ENCODE results near the gene NPY2R.

The NPY2R gene

GRCh38 chr4:155208258-155209054 lies at the start of gene NPY2R:
TSS of gene NPY2R (plus strand) at chr4:155208636. CDS start at chr4:155213940, 5,304 bp downstream.
- Histone ChIP-seq H3K27ac (no peak within 1 kb of the TSS), H3K9me3 (no peaks in the 10 kb centered on the region), H3K4me3 (ENCODE audit: low read depth in 1 of 2, low read length in 1 of 2) (no peak within 1 kb of the TSS), H3K36me3 (no peaks in the 10 kb centered on the region), H3K4me1 (ENCODE audit: control insufficient read depth in 1 of 2, insufficient read depth in 1 of 2, low read depth in 1 of 2, low read length in 1 of 2) (no peaks in the 10 kb centered on the region), H3K27me3 (peaks cover 47% of the 10 kb centered on the region)
- TF ChIP-seq CTCF (IDR thresholded peaks at IDR 0.05), result no peak

- Histone ChIP-seq H3K27ac (no peak overlapping the region), H3K4me3 (ENCODE audit: low read depth in 1 of 2, low read length in 1 of 2) (no peak overlapping the region), H3K9me3 (no peaks in the 10 kb centered on the region)
These were observed 47.1 kb upstream of the NPY2R start for GRCh38 chr4:155161357-155161756.

GRCh38 chr4:155164718-155165117 lies 43.7 kb upstream of the NPY2R start:
- no peak for TF ChIP-seq CTCF (IDR thresholded peaks at IDR 0.05)
- no peak overlapping the region for H3K4me3 ChIP-seq (ENCODE audit: low read depth in 1 of 2, low read length in 1 of 2)
- H3K27me3 ChIP-seq, result no peaks in the 10 kb centered on the region
- H3K36me3 ChIP-seq, result no peaks in the 10 kb centered on the region
- no peaks in the 10 kb centered on the region for H3K9me3 ChIP-seq
- no peaks in the 10 kb centered on the region for H3K4me1 ChIP-seq (ENCODE audit: control insufficient read depth in 1 of 2, insufficient read depth in 1 of 2, low read depth in 1 of 2, low read length in 1 of 2)
- no peak overlapping the region for H3K27ac ChIP-seq

More at GRCh38 chr4:155161357-155161756, 47.1 kb upstream of the NPY2R start:
- H3K36me3 ChIP-seq, result no peaks in the 10 kb centered on the region
- TF ChIP-seq CTCF (IDR thresholded peaks at IDR 0.05), result no peak
- H3K4me1 ChIP-seq (ENCODE audit: control insufficient read depth in 1 of 2, insufficient read depth in 1 of 2, low read depth in 1 of 2, low read length in 1 of 2), result no peaks in the 10 kb centered on the region
- no peaks in the 10 kb centered on the region for H3K27me3 ChIP-seq

- H3K36me3 ChIP-seq, result no peaks in the 10 kb centered on the region
- no peaks in the 10 kb centered on the region for H3K4me1 ChIP-seq (ENCODE audit: control insufficient read depth in 1 of 2, insufficient read depth in 1 of 2, low read depth in 1 of 2, low read length in 1 of 2)
- no peak overlapping the region for H3K27ac ChIP-seq
- TF ChIP-seq CTCF (IDR thresholded peaks at IDR 0.05), result no peak
- H3K27me3 ChIP-seq, result no peaks in the 10 kb centered on the region
- H3K4me3 ChIP-seq (ENCODE audit: low read depth in 1 of 2, low read length in 1 of 2), result no peak overlapping the region
- no peaks in the 10 kb centered on the region for H3K9me3 ChIP-seq
These were observed 37.9 kb upstream of the NPY2R start for GRCh38 chr4:155170569-155170968.

- no peak overlapping the region for H3K27ac ChIP-seq
- no peaks in the 10 kb centered on the region for H3K9me3 ChIP-seq
- no peaks in the 10 kb centered on the region for H3K27me3 ChIP-seq
- H3K36me3 ChIP-seq, result no peaks in the 10 kb centered on the region
- no peak overlapping the region for H3K4me3 ChIP-seq (ENCODE audit: low read depth in 1 of 2, low read length in 1 of 2)
- no peaks in the 10 kb centered on the region for H3K4me1 ChIP-seq (ENCODE audit: control insufficient read depth in 1 of 2, insufficient read depth in 1 of 2, low read depth in 1 of 2, low read length in 1 of 2)
- no peak for TF ChIP-seq CTCF (IDR thresholded peaks at IDR 0.05)
These were observed 35.1 kb upstream of the NPY2R start for GRCh38 chr4:155173371-155173770.
